ENCODE data around the gene RPS4Y2.

DNA sequence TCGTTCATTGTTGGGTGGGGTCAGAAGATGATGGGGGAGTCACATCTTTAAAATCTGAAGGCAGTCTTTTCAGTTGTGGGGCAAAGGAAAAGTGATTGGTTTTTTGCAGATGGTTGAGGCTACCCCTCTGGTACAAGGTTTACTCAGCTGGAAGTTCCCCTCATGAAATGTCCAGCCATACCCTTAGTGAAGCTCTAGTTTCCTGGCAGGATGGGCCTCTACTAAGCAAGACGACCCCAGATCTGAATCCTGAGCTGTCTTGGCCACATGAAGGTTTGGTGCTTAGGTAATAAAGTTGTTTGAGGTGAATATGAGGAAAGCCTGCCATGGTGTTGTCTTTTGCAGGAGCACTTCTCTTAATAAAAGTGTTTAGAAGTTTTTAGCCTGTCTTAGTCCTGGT, 9.2 kb downstream of the RPS4Y2 start:
- TF ChIP-seq, protein P1, sequence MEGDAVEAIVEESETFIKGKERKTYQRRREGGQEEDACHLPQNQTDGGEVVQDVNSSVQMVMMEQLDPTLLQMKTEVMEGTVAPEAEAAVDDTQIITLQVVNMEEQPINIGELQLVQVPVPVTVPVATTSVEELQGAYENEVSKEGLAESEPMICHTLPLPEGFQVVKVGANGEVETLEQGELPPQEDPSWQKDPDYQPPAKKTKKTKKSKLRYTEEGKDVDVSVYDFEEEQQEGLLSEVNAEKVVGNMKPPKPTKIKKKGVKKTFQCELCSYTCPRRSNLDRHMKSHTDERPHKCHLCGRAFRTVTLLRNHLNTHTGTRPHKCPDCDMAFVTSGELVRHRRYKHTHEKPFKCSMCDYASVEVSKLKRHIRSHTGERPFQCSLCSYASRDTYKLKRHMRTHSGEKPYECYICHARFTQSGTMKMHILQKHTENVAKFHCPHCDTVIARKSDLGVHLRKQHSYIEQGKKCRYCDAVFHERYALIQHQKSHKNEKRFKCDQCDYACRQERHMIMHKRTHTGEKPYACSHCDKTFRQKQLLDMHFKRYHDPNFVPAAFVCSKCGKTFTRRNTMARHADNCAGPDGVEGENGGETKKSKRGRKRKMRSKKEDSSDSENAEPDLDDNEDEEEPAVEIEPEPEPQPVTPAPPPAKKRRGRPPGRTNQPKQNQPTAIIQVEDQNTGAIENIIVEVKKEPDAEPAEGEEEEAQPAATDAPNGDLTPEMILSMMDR (IDR thresholded peaks at IDR 0.05) = no peak
- no peak for TF ChIP-seq EZH2 (IDR thresholded peaks at IDR 0.05; ENCODE audit: borderline replicate concordance, insufficient read depth, low read depth, low read length, poor library complexity, severe bottlenecking)
